Stimulated activated CD4-positive, alpha-beta T cell treated with anti-CD3 and anti-CD28 coated beads, TNF-alpha, amount 100 ng/mL, for 48 hours (primary cell): Measurements from ENCODE around the gene CDH13.

Experiments used
- DNase-seq, 3 donors: peaks; one replicate each; pipeline ENCODE4 v3.0.0-alpha.2; 2020; ENCODE audit warnings: low read depth in 3 of 3

CDH13 gene

GRCh38 chr16:82841108-82841507, 214.3 kb downstream of the CDH13 start:
- DNase-seq: no peak

DNA sequence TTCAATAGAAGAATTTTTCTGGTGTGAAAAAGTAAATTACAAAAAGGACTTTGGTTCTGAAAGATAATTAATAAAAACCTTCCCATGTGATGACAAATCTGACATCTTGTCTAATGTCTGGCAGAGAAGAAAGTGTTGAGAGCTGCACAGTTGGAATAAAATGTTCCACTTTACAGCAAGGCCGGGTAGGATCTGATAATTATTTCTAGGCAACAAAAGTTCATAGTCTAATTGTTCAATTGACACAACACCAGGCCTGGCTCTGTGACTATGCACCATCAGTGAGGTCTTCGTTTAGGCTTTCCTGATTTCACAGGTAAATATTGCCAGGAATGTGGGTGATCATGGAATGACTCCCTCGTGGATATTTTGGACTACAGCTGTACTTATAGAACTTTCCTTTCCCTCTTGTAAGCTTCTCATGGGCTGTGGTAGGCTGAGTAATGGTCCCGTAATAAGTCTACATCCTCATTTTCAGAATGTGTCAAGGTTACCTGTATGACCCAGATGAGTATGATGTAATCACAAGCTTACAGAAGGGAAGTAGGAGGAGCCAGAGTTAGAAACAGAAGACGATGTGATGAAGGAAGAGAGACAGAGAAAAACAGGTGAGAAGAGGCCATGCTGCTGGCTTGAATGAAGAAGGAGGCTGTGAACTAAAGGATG, 217.0 kb downstream of the CDH13 start:
- DNase-seq: no peak

- no peak for DNase-seq
Measured at GRCh38 chr16:82845116-82845515, 218.3 kb downstream of the CDH13 start.

- no peak for DNase-seq
Measured at GRCh38 chr16:82846806-82847205, 220.0 kb downstream of the CDH13 start.

DNA sequence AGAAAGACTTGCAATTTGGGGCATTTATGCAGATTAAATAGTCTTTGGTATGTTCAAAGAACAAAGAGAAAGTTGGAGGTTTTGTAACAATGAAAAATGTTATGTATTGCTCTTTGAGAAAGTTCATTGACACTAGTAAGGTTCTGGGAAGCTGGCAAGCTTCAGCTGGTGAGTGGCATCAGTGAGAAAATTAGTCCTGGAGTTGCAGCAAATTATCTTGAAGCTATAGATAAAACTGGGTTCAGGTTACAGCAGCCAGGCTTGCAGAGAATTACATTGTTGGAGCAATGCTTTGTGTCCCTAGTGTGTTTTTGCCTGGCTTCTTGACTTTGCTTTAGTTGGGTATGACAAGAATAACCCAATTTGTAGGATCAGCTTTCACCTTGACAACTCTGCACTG, 221.2 kb downstream of the CDH13 start:
- no peak for DNase-seq

DNA sequence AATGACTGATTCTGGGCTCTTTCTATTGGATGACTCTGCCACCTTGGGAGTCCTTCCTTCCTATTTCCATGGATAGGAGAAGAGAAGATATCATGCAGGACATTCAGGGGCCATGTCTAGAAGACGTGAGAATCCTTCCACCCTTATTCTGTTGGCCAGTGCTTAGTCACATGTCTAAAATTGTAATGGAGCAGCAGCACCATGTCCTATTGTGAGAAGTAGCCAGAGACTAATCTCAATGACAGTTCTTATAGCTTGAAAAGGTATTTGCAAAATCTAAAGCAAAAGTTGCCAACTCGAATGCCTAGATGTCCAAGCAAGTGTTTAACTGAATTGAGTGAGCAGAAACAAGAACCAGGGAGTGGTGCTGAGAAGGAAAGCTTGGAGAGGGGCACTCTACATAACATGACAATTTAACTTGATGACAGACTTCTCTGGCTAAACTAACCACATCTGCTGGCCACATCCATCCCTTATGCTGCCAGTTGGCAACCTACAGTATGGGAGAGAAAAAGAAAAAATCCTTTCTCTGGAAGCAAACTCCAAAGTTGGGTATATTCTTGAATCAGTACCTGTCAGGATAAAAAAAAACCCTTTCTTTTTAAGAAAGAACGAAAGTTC, 225.7 kb downstream of the CDH13 start:
- DNase-seq: no peak

- no peak for DNase-seq
Measured at GRCh38 chr16:82855471-82855870, 228.7 kb downstream of the CDH13 start.

- DNase-seq: no peak
Measured at GRCh38 chr16:82857693-82858365, 231.1 kb downstream of the CDH13 start.

- no peak for DNase-seq
Measured at GRCh38 chr16:82859662-82860061, 232.9 kb downstream of the CDH13 start.

DNA sequence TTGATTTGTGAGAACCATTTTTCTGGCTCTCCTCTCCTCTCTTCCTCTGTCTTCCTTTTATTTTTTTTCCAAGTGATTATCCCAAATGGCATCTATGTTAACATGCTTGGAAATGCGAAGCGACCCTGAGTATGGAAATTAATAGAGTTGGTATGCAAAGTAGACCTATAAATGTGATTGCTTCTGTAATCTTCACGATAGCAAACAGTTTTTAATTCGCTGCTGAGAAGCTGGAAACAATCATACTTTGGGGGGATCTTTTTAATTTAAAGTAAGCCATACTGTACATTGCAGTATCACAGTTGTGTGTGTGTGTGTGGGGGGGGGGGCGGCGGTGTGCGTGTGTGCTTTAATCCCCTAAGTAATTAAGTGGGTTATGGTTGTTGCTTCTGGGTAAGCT, 233.3 kb downstream of the CDH13 start:
- no peak for DNase-seq

DNA sequence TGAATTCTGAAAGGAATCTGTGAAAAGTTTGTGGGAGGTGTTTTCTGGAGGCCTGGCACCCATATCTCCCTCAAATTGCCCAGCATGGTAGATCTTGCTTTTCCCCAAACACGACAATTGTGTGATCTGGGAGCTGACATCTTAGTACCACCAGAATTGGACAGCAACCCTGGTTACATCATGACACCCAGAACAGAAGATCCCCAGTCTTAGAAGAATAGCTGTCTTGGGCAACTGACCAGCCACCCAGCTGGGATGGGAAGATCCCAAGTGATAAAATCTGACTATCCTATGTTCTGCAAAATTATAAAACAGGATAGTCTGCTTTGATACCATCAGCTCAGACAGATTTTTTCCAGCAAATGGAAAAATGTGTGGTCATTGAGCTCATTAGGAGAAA, 235.3 kb downstream of the CDH13 start:
- no peak for DNase-seq

GRCh38 chr16:82864332-82865040, 237.7 kb downstream of the CDH13 start:
- no peak for DNase-seq

- no peak for DNase-seq
Measured at GRCh38 chr16:82865412-82865811, 238.6 kb downstream of the CDH13 start.

DNA sequence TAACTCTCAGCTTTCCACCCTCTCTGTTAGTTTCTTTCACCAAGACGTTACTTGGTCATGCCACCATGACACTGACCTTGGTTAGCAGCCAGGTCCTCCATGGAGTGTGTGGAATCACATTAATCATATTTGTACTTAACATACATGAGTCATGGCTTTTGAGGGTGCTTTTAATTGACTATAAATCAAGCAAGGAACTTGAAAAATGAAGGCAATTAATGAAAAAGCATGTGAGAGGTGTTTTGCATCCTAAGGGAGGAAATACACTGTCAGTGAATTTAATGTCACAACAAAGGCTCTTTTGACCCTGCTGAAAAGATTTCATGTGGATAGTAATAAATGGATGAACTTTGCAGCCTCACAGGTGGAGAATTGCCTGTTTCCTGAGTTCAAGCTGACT, 240.7 kb downstream of the CDH13 start:
- DNase-seq: no peak

- no peak for DNase-seq
Measured at GRCh38 chr16:82874271-82874670, 247.5 kb downstream of the CDH13 start.

- DNase-seq: no peak
Measured at GRCh38 chr16:82874672-82875071, 247.9 kb downstream of the CDH13 start.

- DNase-seq: no peak
Measured at GRCh38 chr16:82876951-82877350, 250.2 kb downstream of the CDH13 start.

- DNase-seq: no peak
Measured at GRCh38 chr16:82878466-82878865, 251.7 kb downstream of the CDH13 start.

GRCh38 chr16:82880346-82880745, 253.6 kb downstream of the CDH13 start:
- DNase-seq: no peak

GRCh38 chr16:82881516-82881915, 254.7 kb downstream of the CDH13 start:
- no peak for DNase-seq

DNA sequence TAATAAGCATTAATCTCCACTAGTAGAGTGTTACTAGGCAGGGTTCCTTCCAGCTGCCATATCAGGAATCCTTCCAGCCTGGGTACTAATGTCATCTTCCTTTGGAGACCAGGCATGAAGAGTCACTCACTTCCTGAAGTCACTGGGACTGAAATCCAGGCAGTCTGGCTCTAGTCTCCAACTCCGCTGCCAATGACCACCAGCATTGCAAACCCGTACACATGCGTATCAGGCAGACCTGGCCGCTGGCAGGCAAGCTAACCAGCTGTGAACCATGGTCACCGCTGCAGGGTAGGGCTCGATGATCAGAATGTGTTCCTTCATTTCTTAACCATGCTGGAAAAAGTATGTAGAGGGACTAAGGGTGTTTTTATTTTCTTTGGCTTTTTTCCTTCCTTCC, 255.5 kb downstream of the CDH13 start:
- DNase-seq: no peak

GRCh38 chr16:82882982-82883835, 256.4 kb downstream of the CDH13 start:
- no peak for DNase-seq
